GM10847 (cell line): ENCODE measurements around the gene TRIP6.

Experiments used
- POLR2A ChIP-seq: IDR thresholded peaks from 2 replicates; pipeline ENCODE4 v1.6.1; 2011; ENCODE audit not compliant: insufficient read length; ENCODE audit errors: extremely low read depth

Gene TRIP6

DNA sequence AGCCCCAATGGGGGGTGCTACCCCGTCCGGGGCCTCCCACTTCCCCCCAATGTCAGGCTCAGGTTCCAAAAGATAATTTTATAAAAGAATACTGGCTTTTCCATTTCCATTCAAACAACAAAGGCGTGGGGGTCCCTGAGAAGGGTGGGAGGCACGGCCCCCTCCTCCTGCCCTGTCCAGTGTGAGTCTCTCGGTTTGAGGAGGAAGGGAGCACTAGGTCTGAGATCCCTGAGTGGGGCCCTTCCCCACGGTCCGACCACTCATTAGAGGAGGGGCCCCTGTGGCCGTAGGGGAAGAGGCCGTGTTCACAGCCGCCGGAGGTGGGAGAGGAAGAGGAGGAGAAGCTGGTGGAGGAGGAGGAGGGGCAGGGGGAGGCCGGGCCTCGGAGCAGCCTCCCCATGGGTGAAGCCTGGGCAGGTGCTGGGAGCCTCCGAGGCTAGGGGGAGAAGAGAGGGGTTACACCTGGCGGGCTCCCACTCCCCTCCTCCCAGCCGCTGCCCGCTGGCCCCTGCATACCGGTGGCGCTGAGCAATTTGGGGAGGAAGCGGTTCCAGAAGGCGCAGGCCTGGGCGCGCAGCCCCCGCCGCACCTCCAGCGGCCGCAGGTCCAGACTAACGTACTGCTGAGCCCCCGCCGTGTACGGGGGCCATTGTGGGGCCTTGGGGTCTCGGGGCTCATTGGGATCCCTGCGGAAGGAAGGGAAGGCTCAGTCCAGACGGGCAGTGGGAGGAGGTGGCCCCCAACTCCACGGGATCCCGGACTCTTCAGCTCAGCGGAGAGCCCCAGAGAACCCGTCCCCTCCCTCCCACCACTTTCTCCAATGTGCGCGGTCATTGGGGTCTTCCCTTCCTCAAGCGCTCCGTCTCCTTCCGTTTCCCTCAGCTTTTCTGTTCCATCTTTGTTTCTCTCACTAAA lies 23.7 kb downstream of the TRIP6 start:
- TF ChIP-seq POLR2A = no peak

DNA sequence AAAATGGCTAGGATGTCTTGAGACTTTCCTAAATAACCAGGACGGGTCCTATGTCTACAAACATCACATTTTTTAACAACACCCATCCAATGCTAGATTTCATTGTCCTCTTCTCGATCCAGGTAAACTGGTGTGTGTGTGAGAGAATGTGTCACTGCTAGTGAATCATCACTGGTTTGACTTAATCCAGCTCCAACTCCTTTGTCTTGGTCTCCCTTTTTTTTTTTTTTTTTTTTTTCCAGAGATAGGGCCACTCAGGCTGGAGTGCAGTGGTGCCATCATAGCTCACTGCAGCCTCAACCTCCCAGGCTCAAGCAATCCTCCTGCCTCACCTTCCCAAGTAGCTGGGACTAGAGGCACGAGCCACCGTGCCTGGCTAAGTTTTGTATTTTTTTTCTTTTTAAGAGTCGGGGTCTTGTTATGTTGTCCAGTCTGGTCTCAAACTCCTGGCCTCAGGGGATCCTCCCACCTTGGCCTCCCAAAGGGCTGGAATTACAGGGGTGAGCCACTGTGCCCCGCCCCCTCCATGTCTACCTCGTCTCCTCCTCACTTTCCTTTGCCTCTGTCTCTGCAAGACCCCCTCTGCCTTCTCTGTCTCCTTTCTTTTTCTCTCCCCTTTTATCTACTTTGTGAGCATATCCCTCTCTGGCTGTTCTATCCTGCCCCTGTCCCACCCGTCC lies 24.5 kb downstream of the TRIP6 start:
- no peak for TF ChIP-seq POLR2A

GRCh38 chr7:100892364-100893317 lies 25.5 kb downstream of the TRIP6 start:
- TF ChIP-seq POLR2A = no peak

GRCh38 chr7:100893318-100893895 lies 26.2 kb downstream of the TRIP6 start:
- no peak for TF ChIP-seq POLR2A

- no peak for TF ChIP-seq POLR2A
These were observed 26.9 kb downstream of the TRIP6 start for GRCh38 chr7:100893910-100894721.

GRCh38 chr7:100894860-100895700 lies 27.9 kb downstream of the TRIP6 start:
- no peak for TF ChIP-seq POLR2A

GRCh38 chr7:100895701-100895955 lies 28.4 kb downstream of the TRIP6 start, which contains the start of gene ACHE:
TSS of gene ACHE (minus strand) at chr7:100895888. CDS start at chr7:100894232, 1,656 bp downstream.
- no peak for TF ChIP-seq POLR2A

- TF ChIP-seq POLR2A = no peak
These were observed 29.0 kb downstream of the TRIP6 start for GRCh38 chr7:100895956-100896731.

GRCh38 chr7:100896732-100897608 lies 29.8 kb downstream of the TRIP6 start:
- no peak for TF ChIP-seq POLR2A

DNA sequence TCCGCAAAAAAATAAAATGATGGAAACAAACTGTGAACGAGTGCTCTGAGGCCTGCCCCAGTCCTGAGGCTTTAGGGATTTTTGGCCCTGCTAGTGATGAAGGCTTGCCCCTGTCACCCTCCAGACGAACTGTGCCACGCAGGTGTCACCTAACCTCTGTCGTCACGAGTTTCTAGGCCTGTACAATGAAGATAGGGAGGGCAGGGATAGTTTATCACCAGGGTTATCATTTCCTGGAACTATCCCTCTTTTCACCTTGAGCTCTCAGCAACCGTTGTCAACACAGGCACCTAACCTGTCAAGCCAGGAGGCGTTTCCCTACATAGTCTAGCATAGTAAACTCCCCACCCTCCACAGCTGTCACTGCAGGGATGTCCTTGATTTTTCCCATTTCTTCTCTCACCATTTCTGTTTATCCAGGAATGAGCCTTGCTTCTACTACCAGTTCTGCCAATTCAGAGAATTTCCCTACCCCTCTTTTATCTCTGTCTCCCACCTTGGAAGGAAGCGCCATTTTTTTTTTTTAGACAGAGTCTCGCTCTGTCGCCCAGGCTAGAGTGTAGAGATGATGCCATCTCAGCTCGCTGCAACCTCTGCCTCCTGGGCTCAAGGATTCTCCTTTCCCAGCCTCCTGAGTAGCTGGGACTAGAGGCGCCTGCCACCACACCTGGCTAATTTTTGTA lies 30.7 kb downstream of the TRIP6 start:
- no peak for TF ChIP-seq POLR2A

- no peak for TF ChIP-seq POLR2A
These were observed 32.2 kb downstream of the TRIP6 start for GRCh38 chr7:100899432-100899831.
